HG03066 (cell line): ENCODE results near the gene CD37.
A peak's percentile ranks its signal among the peaks of the same experiment; 100 is the strongest.
"Not testable (repeated sequence)": the region's sequence is repeated elsewhere in the genome, so short reads cannot be mapped to it uniquely, and the experiment has no call there.

ENCODE experiments used
- ATAC-seq: cut with Tn5 transposase; IDR thresholded peaks from one replicate; pipeline ENCODE4 v1.9.1; 2021; ENCODE audit warnings: low read depth; ENCODE audit not compliant: unreplicated experiment

CD37 gene

DNA sequence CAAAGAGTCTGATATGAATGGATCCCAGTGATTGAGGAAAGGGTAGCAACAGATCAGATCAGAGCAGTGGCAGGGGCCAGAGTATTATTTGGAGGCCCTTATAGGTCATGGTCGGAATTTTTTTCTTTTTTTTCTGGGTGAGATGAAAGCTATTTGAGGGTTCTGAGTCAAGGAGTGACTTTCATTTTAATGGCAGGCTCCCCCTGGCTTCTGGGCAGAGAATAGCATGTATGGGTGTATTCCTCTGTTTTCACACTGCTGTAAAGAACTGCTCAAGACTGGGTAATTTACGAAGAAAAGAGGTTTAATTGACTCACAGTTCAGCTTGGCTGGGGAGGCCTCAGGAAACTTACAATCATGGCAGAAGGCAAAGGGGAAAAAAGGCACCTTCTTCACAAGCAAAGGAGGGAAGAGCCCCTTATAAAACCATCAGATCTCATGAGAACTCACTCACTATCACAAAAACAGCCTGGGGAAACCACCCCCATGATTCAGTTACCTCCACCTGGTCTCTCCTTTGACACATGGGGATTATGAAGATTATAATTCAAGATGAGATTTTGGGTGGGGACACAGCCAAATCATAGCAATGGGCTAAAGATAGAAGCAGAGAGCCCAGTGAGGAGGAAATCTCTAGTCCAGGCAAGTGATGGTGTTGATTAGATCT, 7.2 kb upstream of the CD37 start:
- no peak for ATAC-seq

DNA sequence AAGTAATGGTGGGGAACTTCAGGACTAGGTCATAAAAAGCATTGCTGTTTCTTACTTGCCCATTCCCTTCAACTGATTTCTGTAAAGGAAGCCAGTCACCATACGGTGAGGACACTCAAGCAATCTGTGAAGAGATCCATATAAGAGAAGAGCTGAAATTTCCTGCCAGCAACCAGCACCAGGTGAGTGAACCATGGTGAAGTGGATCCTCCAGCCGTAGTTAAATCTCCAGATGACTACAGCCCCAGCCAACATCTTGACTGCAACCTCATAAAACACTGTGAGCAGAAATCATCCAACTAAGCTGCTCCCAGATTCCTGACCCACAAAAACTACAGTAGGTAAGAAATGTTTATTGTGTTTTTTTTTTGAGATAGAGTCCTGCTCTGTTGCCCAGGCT, 6.5 kb upstream of the CD37 start:
- no peak for ATAC-seq

DNA sequence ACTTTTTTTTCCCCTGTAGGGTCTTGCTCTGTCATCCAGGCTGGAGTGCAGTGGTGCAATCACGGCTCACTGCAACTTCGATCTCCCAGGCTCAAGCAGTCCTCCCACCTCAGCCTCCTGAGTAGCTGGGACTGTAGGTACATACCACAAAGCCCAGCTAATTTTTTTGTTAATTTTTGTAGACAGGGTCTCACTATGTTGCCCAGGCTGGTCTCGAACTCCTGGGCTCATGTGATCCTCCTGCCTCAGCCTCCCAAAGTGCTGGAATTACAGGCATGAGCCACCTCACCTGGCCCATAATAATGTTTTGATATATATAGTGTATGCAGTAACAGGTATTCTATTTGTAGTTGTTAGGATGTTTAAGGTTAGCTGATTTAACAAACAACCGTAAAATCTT, 4.0 kb upstream of the CD37 start:
- not testable (repeated sequence) for ATAC-seq

DNA sequence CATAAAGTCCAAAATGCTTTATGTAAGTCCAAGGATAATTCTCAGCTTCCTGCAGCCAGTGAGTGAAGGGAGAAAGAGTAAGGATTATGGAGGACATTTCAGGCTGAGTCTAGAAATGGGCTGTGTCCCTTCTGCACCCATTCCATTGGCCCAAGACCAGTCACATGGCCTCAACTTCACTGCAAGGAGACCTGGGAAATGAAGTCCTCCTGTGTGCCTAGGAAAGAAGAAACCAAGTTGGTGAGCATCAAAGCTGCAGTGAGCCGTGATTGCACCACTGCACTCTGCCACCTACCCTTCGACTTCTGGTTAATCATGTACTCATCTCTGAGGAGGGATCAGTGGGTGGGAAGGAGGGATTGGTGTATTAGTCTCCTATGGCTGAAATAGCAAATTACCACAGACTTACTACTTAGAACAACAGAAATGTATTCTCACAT, 3.6 kb upstream of the CD37 start:
- peak; percentile 37 for ATAC-seq

DNA sequence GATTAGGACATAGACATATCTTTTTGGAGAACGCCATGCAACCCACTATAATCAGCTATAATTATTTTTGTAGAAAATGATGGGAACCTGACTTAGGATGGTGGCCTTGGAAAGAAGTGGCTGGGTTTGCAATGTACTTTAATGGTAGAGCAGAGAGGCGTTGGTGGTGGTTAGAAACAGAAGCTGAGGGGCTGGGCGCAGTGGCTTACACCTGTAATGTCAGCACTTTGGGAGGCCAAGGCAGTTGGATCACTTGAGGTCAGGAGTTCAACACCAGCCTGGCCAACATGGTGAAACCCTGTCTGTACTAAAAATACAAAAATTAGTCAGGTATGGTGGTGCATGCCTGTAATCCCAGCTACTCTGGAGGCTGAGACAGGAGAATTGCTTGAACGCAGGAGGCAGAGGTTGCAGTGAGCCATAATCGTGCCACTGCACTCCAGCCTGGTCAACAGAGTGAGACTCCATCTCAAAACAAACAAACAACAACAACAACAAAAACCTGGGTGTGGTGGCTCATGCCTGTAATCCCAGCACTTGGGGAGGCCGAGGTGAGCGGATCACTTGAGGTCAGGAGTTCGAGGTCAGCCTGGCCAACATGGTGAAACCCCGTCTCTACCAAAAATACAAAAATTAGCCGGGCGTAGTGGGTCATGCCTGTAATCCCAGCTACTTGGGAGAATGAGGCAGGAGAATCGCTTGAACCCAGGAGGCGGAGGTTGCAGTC, 2.4 kb upstream of the CD37 start:
- not testable (repeated sequence) for ATAC-seq

DNA sequence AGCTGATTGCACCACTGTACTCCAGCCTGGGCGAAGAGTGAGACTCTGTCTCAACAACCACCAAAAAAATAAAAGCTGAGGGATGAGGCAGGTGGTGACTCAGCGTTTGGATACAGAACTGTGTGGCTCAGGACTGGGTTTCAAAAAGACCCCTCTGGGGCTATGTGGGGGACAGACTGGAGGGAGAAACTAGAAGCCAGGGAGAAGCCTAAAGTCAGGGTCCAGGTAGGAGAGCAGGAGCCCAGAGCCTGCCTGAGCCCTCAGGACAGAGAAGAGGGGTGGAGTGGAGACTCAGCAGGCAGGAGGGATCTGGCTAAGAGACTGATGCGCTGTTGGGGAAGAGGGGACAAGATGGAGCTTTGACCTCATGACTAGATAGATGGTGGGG, 1.8 kb upstream of the CD37 start:
- ATAC-seq, result no peak

DNA sequence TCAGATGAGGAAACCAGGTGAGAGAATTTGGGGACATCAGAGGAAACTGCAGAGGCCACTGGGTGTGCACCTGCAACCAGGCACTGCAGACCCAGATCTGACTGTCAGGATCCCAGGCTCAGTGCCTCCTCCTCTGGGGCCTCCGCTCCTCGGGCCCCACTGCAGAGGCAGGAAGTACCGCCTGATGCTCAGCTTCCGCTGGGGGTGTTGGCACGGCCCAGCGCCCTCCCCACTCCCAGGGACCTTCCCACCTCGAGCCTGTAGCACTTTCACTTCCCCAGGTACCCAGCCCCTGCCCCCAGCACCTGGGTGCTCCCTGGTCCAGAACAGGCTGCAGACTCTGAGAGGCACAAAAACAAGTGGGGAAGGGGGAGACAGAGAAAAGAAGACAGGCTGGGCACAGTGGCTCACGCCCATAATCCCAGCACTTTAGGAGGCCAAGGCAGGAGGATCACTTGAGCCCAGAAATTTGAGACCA, 1.4 kb upstream of the CD37 start:
- ATAC-seq, result no peak

DNA sequence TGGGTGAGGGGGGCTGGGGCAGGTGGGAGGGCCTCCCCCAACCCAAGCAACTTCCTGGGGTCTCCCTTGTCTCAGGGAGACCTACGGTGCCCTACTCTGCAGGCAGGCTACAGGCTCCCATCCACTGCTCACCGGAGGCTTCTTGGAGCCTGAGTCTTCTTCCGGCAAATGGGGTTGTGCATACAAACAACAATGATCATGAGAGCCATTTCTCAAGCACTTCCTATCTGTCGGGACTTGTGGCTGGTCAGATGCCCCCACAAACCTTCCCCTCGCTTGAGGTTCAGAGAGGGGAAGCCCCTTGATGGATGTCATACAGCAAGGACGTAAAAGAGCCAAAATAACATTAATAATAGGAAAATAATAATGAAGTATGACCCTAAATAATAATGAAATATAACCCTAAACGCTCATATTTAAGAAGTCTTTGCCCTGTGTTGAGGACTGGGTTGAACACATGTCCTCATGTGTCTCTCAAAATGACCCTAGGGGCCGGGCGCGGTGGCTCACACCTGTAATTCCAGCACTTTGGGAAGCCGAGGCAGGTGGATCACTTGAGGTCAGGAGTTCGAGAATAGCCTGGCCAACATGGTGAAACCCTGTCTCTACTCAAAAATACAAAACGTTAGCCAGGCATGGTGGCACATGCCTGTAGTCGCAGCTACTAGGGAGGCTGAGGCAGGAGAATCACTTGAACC, 727 bp downstream of the CD37 start:
- ATAC-seq, result no peak

DNA sequence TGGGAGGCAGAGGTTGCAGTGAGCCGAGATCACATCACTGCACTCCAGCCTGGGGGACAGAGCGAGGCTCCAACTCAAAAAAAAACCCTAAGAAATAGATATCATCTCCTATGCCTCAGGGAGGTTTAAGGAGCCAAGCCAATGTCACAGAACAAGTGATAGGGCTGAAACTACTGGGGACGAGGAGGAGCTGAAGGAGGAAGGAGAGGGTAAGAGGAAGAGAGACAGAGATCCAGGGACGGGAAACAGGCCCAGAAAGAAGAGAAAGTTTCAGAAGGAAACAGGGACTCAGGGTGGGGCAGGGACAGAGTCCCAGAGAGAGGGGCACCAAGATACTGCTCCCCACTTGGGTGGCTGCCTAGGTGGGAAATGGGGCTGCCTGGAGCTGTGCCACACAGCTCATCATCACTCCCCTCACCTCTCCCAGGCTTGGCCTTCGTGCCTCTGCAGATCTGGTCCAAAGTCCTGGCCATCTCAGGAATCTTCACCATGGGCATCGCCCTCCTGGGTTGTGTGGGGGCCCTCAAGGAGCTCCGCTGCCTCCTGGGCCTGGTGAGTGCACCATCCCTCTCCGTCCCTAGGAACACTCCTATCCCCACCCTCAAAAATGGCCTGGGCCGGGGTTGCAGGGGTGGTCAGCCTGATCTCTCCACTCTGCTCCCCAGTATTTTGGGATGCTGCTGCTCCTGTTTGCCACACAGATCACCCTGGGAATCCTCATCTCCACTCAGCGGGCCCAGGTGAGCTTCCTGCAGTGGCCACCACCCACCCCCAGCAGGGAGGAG, 1.5 kb downstream of the CD37 start:
- ATAC-seq, result no peak

DNA sequence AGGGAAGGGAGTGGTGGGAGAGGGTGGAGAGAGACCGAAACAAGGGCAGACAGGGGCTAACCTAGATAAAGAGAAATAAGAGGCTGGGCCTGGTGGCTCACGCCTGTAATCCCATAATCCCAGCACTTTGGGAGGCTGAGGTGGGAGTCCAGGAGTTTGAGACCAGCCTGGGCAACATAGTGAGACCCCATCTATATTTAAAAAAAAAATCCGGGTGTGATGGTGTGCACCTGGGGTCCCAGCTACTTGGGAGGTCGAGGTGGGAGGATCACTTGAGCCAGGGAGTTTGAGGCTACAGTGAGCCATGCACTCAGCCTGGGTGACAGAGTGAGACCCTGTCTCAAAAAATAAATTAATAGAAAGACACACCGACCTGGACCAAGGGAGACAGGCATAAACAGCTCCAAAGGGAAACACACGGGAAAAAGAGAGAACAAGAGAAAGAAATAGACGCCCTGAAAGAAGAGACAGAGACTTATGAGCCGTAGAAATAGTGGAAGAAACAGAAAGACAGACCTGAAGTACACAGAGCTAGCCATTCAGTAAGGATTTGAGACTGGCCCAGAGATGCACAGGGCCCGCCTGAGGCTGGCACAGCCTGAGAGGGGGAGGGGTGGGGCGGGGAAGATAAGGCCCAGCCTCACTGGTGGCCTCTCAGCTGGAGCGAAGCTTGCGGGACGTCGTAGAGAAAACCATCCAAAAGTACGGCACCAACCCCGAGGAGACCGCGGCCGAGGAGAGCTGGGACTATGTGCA, 2.2 kb downstream of the CD37 start:
- ATAC-seq, result no peak

DNA sequence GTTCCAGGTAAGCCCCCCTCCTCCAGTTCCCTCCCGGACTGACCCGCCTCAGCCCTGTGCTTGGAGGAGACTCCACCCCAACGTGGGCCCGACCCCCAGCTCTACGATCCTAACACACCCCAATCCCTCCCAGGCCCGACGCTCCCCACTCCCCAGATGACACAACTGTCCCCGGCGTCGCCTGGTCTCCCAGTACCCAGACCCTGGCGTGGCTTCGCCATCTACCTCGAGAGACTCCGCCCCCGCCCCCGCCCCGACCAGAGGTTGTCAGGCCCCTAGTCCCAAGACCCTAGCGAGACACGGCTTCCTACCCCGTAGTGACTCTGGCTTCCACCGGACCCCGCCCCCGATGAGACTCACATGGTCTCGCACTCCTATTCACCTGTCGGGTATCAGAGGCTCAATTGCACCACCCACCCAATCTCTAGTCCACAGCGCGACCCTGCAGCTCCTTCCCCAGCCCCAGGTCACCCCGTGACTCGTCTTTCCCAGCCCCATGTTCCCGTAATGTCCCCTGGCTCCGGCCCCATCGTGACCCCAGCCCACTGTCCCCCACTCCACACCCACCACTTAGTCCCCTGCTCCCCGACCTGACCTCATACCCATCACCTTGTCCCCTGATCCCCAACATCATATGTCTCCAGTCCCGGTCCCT, 2.9 kb downstream of the CD37 start:
- ATAC-seq, result no peak

DNA sequence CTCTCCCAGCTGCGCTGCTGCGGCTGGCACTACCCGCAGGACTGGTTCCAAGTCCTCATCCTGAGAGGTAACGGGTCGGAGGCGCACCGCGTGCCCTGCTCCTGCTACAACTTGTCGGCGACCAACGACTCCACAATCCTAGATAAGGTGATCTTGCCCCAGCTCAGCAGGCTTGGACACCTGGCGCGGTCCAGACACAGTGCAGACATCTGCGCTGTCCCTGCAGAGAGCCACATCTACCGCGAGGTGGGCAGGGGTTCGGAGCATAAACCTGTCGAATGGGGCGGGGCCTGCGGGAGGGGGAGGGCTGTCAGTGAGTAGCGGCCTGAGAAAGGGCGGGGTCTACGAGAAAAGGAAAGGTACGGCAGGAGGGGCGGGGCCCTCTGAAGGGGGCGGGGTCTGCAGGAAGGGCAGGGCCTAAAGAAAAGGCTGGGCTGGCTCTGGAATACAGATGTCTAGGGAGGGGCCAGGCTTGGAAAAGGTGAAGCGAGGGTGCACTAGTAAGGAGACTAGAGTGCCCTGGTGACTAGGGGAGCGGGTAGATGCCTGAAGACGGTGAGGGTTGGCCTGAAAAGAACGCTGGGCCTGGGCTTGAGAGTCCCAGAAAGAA, 3.6 kb downstream of the CD37 start:
- ATAC-seq, result no peak

DNA sequence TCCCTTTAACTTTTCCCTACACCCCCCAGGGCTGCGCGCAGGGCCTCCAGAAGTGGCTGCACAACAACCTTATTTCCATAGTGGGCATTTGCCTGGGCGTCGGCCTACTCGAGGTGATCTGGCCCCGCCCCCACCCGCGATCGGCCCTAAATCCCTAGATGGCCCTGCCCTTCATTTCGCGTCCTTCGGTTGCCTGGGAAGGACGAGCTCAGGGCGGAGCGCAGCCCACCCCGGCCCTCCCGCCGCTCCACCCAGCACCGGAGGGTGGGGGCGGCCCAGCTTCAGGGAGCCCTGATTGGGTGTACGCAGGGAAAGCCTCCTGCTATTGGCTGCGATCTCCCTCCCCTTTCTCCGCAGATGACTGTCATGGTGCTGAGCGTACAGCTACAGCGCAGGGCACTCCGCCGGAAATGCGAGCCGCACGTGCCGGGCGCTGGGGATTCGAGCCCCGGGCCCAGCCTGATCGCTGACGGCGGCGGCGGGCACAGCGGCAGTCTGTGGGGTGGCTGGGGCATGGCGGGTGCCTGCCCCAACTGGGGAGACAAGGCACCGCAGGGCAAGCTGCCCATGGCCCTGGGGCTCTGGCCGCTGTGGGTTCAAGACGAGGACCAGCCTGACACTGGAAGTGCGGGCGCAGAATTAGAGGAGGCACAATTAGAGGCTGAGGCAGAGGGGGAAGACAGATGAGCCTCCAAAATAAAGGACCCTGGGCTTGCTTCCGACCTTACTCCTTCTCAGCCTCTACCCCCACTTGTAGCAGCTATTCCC, 4.3 kb downstream of the CD37 start:
- ATAC-seq, result no peak

DNA sequence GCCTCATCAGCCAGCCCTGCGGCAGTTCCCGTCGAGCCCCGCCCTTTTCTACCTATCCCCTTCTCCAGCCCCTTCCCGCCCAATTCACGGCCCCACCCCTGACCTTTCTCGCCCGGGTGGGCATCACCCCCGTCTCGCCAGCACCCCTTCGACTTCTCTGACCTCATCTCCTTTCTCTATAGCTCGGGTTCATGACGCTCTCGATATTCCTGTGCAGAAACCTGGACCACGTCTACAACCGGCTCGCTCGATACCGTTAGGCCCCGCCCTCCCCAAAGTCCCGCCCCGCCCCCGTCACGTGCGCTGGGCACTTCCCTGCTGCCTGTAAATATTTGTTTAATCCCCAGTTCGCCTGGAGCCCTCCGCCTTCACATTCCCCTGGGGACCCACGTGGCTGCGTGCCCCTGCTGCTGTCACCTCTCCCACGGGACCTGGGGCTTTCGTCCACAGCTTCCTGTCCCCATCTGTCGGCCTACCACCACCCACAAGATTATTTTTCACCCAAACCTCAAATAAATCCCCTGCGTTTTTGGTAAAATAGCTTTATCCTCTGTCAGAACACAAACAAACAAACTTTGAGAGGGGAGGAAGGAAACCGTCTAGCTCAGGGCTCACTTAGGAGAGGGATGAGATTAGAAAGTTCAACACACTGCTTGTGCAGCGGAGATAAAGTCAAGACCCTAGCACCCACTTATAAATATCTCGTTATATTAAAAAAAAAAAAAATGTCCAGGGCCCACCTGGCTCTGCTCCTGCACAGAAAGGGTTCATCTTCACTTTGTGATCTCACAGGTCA, 5.1 kb downstream of the CD37 start:
- peak; percentile 65 for ATAC-seq

DNA sequence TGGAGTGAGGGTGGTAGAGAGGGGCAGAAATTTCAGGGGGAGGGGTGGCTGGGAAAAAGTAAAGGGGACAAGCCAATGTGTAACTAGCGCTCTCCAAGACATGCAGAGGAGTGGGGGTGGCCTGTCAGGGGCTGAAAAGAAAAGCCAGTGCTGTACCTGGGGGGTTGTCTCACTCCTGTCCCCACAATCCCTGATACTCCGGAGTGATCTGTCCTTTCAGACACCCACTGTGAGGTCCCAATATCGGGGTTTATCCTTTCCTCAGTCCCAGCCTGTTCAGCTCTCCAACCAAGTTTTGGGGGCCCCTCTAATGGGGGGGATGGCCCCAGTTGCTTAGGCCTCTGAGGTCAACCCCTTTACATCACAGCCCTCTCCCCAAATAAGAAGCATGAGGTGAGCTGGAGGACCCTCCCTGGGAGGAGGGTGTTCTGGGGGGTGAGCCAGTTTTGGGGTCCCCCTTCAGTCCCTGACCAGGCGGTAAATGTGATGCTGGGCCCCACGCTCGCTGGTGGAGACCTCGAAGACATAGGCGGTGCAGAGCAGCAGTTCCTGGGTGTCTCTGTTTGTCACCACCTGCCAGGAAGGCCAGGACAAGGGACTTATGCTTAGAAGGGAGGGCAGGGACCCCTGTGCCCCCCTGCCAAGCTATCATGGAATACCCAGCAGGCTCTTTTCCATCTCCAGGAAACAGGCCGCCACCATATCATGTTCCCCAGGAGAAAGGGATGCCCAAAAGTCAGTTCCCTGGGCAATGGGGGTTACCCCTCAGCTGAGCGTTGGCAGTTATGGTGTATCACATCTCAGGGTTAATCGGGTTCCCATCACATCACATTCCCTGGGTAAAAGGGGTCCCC, 5.9 kb downstream of the CD37 start:
- ATAC-seq, result no peak

DNA sequence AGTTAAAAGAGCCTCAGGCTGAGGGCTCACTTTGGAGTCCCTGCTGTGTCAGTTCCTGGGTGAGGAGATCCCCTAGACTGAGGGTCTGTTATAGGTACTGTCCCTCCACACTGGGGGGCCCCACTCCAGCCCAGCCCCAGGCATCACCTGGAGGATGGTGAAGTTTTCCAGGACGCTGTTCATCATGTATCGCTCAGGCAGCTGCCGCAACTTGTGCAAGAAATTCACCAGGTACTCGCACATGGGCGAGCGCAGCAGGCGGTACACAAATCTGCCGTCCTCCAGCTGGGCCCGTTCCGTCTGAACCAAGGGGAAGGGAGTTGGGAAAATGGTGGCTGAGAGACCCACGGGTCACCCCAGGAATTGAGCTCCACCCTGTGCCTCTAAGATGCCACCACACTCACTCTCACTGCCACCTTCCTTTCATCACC, 7.1 kb downstream of the CD37 start:
- no peak for ATAC-seq

DNA sequence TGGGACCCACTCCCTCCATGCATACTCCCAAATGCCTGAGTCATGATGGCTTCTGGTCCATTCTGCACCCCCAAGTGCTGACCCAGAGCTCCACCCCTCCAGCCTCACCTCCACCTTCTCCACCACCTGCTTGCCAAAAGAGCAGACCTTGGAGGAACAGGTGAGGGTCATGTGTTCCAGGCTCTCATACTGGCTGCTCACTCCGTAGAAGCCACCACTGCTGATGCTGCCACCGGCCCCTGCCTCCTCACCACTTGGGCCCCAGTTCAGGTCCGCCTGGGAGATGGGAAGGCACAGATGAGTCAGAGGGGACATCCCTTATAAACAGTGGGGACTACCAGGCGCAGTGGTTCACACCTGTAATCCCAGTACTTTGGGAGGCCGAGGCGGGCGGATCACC, 7.9 kb downstream of the CD37 start:
- no peak for ATAC-seq
